ENCODE results near the gene KCNK4.
A peak's percentile ranks its signal among the peaks of the same experiment; 100 is the strongest.

The KCNK4 gene

DNA sequence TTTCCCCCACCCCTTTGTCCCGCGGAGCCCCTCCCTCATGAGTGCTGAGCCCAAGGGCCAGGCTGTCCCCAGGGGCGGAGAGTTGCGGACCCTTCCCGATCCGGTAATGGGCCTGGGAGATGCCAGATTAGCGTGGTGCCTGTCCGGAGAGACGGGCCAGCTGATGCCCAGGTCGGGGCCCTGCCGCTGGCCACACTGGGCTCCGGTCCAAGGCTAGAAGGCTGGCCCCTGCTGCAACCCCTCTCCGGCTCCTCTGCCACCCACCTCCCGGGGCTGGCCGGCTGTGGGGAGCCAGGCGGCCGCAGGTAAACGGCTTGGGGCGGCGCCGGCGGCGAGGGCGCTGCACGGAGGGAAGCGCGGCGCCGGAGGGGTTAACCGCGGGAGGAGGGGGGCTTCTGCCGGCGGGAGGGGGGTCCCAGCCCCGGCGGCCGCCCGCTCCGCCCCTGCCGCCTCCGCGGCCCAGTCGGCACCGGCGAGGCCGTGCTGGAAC, at the start of gene KCNK4:
Gene KCNK4, plus strand, starts transcription at position 41 of the 490 bp plus-strand sequence. CDS start 1,717 bp downstream, outside the sequence.
- no peak for DNase-seq (ENCODE audit: low read depth)
- TF ChIP-seq CTCF (conservative IDR thresholded peaks at IDR 0.05; ENCODE audit: low read depth, low read length) = no peak
- H3K4me3 ChIP-seq (ENCODE audit: low read depth, low read length) = no peak within 1 kb of the TSS

DNA sequence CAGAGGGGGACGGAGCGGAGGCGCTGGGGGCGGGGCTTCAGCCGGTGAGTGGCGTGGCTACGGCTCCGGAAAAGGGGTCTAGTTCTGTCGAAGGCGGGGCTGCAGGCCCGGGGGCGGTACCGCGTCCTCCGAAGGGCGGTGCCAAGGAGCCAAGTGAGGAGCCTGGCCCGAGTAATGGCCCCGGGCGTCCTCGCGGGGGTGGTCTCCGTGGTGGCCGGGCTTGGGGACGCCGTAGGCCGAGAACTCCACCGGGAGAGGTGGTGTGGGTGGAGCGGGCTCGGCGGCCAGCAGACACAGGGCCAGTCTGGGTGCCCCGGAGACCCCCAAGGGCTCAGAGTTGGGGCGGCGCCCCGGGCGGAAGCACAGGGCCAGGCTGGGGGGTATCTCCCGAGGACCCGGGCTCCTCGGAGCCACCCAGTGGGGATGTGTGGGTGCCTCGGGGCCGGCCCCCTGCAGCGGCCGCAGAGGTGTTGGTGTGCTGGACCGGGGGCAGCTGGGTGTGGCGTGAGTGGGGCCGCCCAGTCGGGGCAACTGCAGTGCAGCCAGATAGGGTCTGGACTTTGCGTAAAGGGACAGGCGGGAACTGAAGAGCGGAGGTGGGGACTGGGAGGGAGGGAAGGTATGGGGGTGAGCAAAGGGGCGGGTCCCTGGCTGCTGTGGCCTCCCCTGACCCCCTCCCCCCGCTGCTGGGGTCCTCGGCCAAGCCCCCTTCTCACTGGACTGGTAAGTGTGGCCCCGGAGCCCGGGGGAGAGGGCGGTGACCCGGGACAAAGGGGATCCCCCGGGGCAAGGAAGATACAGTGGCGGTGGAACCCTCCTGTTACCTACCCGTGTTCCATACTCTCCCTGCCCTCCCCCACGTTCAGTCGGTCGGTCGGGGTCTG, 49.4 kb upstream of the KCNK4 start:
- H3K4me3 ChIP-seq (ENCODE audit: low read depth, low read length) = peak overlapping the region; percentile 91
- no peak for DNase-seq (ENCODE audit: low read depth)
- TF ChIP-seq CTCF (conservative IDR thresholded peaks at IDR 0.05; ENCODE audit: low read depth, low read length) = no peak

- no peak for TF ChIP-seq CTCF (conservative IDR thresholded peaks at IDR 0.05; ENCODE audit: low read depth, low read length)
- no peak for DNase-seq (ENCODE audit: low read depth)
- H3K4me3 ChIP-seq (ENCODE audit: low read depth, low read length) = no peak overlapping the region
Measured at GRCh38 chr11:64243236-64243854, 47.8 kb upstream of the KCNK4 start.

GRCh38 chr11:64244107-64244506, 47.0 kb upstream of the KCNK4 start:
- no peak for DNase-seq (ENCODE audit: low read depth)
- no peak overlapping the region for H3K4me3 ChIP-seq (ENCODE audit: low read depth, low read length)
- TF ChIP-seq CTCF (conservative IDR thresholded peaks at IDR 0.05; ENCODE audit: low read depth, low read length) = no peak

- H3K4me3 ChIP-seq (ENCODE audit: low read depth, low read length) = peak overlapping the region; percentile 64
- no peak for DNase-seq (ENCODE audit: low read depth)
- no peak for TF ChIP-seq CTCF (conservative IDR thresholded peaks at IDR 0.05; ENCODE audit: low read depth, low read length)
Measured at GRCh38 chr11:64244966-64245365, 46.1 kb upstream of the KCNK4 start.

- H3K4me3 ChIP-seq (ENCODE audit: low read depth, low read length) = peak overlapping the region; percentile 64
- no peak for TF ChIP-seq CTCF (conservative IDR thresholded peaks at IDR 0.05; ENCODE audit: low read depth, low read length)
- no peak for DNase-seq (ENCODE audit: low read depth)
Measured at GRCh38 chr11:64245401-64245796, 45.7 kb upstream of the KCNK4 start.
